HCT116 (cell line): ENCODE measurements around the gene ALDH16A1. TPM values are rescaled to one million over a fixed set of nuclear protein-coding genes. Genes with fewer than 3 reads are reported as not detected.

Source experiments
- ATAC-seq: fragments of 200-7000 bp; cut with Tn5 transposase; 2 replicates; pipeline ENCODE4 v1.9.1; 2020; ENCODE audit warnings: mild to moderate bottlenecking, moderate library complexity
- BruUV-seq: library from RNA; stranded (reverse); fragments of 400-500 nt; replicated peaks from 2 replicates; lab custom pipeline; 2021; lab: Mats Ljungman, UMichigan
- CTCF ChIA-PET: fragments of 300-600 bp; sonication (Branson Sonifier 250); formaldehyde crosslinking; loops from one replicate; lab custom pipeline; 2021; ENCODE audit warnings: antibody characterized with exemption; lab: Charles Lee
- POLR2A ChIA-PET: fragments of 300-600, 350-600 bp; sonication (Branson Sonifier 250); formaldehyde crosslinking; loops from one replicate; lab custom pipeline; 2021; ENCODE audit warnings: antibody characterized with exemption; lab: Charles Lee
- RAD21 ChIA-PET, 2 experiments: fragments of 300-600 bp; sonication (Branson Sonifier 250); formaldehyde crosslinking; loops; one replicate each; lab custom pipeline; 2023; ENCODE audit warnings: low total read pairs in 2 of 2; ENCODE audit not compliant: uncharacterized antibody in 2 of 2, unreplicated experiment in 2 of 2, low non-redundant PET in 1 of 2; lab: Charles Lee
- DNase-seq: peaks from one replicate; pipeline ENCODE4 v3.0.0-alpha.2; 2010; ENCODE audit warnings: low read depth, low spot score
- H2AFZ ChIP-seq: fragments of 200-600 bp; shearing (Covaris generic), sonication (generic); 2 replicates; pipeline ENCODE4 v1.6.1; 2017; ENCODE audit warnings: low read depth, mixed run types, mixed read lengths, antibody characterized with exemption, low read length; ENCODE audit not compliant: poor library complexity, severe bottlenecking
- H3K27ac ChIP-seq: 2 replicates; pipeline ENCODE4 v1.5.1; 2012; ENCODE audit warnings: low read depth, low read length
- H3K27me3 ChIP-seq: fragments of 200-600 bp; sonication (generic); 2 replicates; pipeline ENCODE4 v1.6.1; 2016; ENCODE audit warnings: mixed run types, low read length, mixed read lengths; ENCODE audit not compliant: insufficient read depth
- H3K36me3 ChIP-seq, 2 experiments: fragments of 200-500 bp in 1 of 2; fragments of 200-600 bp in 1 of 2; sonication (Bioruptor generic) in 1 of 2; sonication (generic) in 1 of 2; 2 replicates each; pipeline versions ENCODE4 v1.5.1 to v1.6.1; 2014 to 2016; ENCODE audit warnings: low read length in 2 of 2, inconsistent platforms in 1 of 2, mixed read lengths in 1 of 2, mixed run types in 1 of 2; ENCODE audit not compliant: insufficient read depth in 2 of 2, control insufficient read depth in 1 of 2
- H3K4me1 ChIP-seq, 2 experiments: fragments of 200-600 bp in 1 of 2; sonication (generic) in 1 of 2; 2 replicates each; pipeline versions ENCODE4 v1.5.1 to v1.6.1; 2012 to 2017; ENCODE audit warnings: low read length in 2 of 2, inconsistent platforms in 1 of 2, mild to moderate bottlenecking in 1 of 2, mixed read lengths in 1 of 2, mixed run types in 1 of 2, moderate library complexity in 1 of 2; ENCODE audit not compliant: insufficient read depth in 2 of 2, control insufficient read depth in 1 of 2
- H3K4me2 ChIP-seq: fragments of 200-600 bp; sonication (generic); 2 replicates; pipeline ENCODE4 v1.6.1; 2017; ENCODE audit warnings: mixed run types, low read length, mixed read lengths
- H3K4me3 ChIP-seq, 2 experiments: fragments of 200-600 bp in 1 of 2; sonication (generic) in 1 of 2; replicated peaks in 1 of 2; 2 replicates each; pipeline ENCODE4 v1.5.1; 2011 to 2016; ENCODE audit warnings: low read length in 2 of 2, control low read depth in 1 of 2, low read depth in 1 of 2, mild to moderate bottlenecking in 1 of 2, mixed read lengths in 1 of 2, mixed run types in 1 of 2
- H3K79me2 ChIP-seq: fragments of 200-600 bp; sonication (generic); 2 replicates; pipeline ENCODE4 v1.6.1; 2017; ENCODE audit warnings: mild to moderate bottlenecking, mixed run types, low read length, moderate library complexity, mixed read lengths; ENCODE audit not compliant: insufficient read depth
- H3K9ac ChIP-seq: fragments of 200-600 bp; sonication (generic); 2 replicates; pipeline ENCODE4 v1.6.1; 2016; ENCODE audit warnings: low read length, mixed read lengths
- H3K9me2 ChIP-seq: fragments of 200-600 bp; sonication (generic), shearing (Covaris generic); 2 replicates; pipeline ENCODE4 v1.6.1; 2017; ENCODE audit warnings: mixed run types, mild to moderate bottlenecking, moderate library complexity; ENCODE audit not compliant: insufficient read depth
- H3K9me3 ChIP-seq, 2 experiments: fragments of 200-500 bp in 1 of 2; fragments of 200-600 bp in 1 of 2; sonication (Bioruptor generic) in 1 of 2; sonication (generic) in 1 of 2; 2 replicates each; pipeline ENCODE4 v1.6.1; 2014 to 2017; ENCODE audit warnings: low read length in 2 of 2, mixed read lengths in 2 of 2, inconsistent platforms in 1 of 2, low read depth in 1 of 2, mild to moderate bottlenecking in 1 of 2, mixed run types in 1 of 2, moderate library complexity in 1 of 2; ENCODE audit not compliant: control insufficient read depth in 1 of 2, insufficient read depth in 1 of 2
- H4K20me1 ChIP-seq: fragments of 200-600 bp; sonication (generic), shearing (Covaris generic); 2 replicates; pipeline ENCODE4 v1.6.1; 2017; ENCODE audit warnings: mixed run types, mild to moderate bottlenecking, moderate library complexity; ENCODE audit not compliant: insufficient read depth
- ATF3 ChIP-seq: IDR thresholded peaks from 2 replicates; pipeline ENCODE4 v1.6.1; 2012
- CBX3 ChIP-seq: IDR thresholded peaks from 2 replicates; pipeline ENCODE4 v1.6.1; 2012; ENCODE audit warnings: low read depth
- CEBPB ChIP-seq: IDR thresholded peaks from 2 replicates; pipeline ENCODE4 v1.6.1; 2012; ENCODE audit warnings: low read depth
- EGR1 ChIP-seq: IDR thresholded peaks from 2 replicates; pipeline ENCODE4 v1.6.1; 2012; ENCODE audit warnings: low read depth
- ELF1 ChIP-seq: IDR thresholded peaks from 2 replicates; pipeline ENCODE4 v1.6.1; 2012; ENCODE audit warnings: low read depth, borderline replicate concordance
- EZH2 ChIP-seq: fragments of 200-600 bp; sonication (generic); IDR thresholded peaks from 2 replicates; pipeline ENCODE4 v1.6.1; 2017; ENCODE audit warnings: antibody characterized with exemption, mixed run types
- EZH2phosphoT487 ChIP-seq: fragments of 200-600 bp; IDR thresholded peaks from 2 replicates; pipeline ENCODE4 v1.6.1; 2018; ENCODE audit warnings: antibody characterized with exemption, borderline replicate concordance
- JUND ChIP-seq: IDR thresholded peaks from 2 replicates; pipeline ENCODE4 v1.6.1; 2012
- MAX ChIP-seq: IDR thresholded peaks from 2 replicates; pipeline ENCODE4 v1.6.1; 2012
- POLR2AphosphoS5 ChIP-seq: IDR thresholded peaks from 2 replicates; pipeline ENCODE4 v1.6.1; 2011; ENCODE audit warnings: mild to moderate bottlenecking, low read depth, low read length, moderate library complexity
- RAD21 ChIP-seq: IDR thresholded peaks from 2 replicates; pipeline ENCODE4 v1.6.1; 2012; ENCODE audit warnings: low read depth, mild to moderate bottlenecking
- SIN3A ChIP-seq: IDR thresholded peaks from 2 replicates; pipeline ENCODE4 v1.6.1; 2012; ENCODE audit warnings: low read depth
- SP1 ChIP-seq: IDR thresholded peaks from 2 replicates; pipeline ENCODE4 v1.6.1; 2012; ENCODE audit warnings: low read depth
- SRF ChIP-seq: IDR thresholded peaks from 2 replicates; pipeline ENCODE4 v1.6.1; 2012; ENCODE audit warnings: low read depth
- ZNF274 ChIP-seq: fragments of 200-500 bp; sonication (Bioruptor generic); IDR thresholded peaks from 2 replicates; pipeline ENCODE4 v1.6.1; 2014; ENCODE audit warnings: mild to moderate bottlenecking, low read depth, low read length, inconsistent platforms
- intact Hi-C: fragments of 100-400 bp; cut with micrococcal nuclease; formaldehyde crosslinking; loops from 2 replicates; pipeline ENCODE4 v1.10.0; 2022
- total RNA-seq: library from RNA; stranded (reverse); gene quantifications from one replicate; pipeline ENCODE4 v1.2.1, GENCODE V29; 2021; ENCODE audit not compliant: unreplicated experiment
- TF ChIP-seq, protein P1 (sequence below): IDR thresholded peaks from 2 replicates; pipeline ENCODE4 v1.6.1; 2011; ENCODE audit warnings: mild to moderate bottlenecking, low read length, moderate library complexity; ENCODE audit not compliant: insufficient replicate concordance; ENCODE audit errors: extremely low read depth
- TF ChIP-seq, protein P2 (sequence below), 3 experiments: fragments of 200-600 bp in 1 of 3; sonication (generic) in 1 of 3; IDR thresholded peaks in 2 of 3; conservative IDR thresholded peaks in 1 of 3; 2 replicates each; pipeline ENCODE4 v1.5.1; 2012 to 2017; ENCODE audit warnings: low read depth in 2 of 3, low read length in 2 of 3, antibody characterized with exemption in 1 of 3, borderline replicate concordance in 1 of 3, control low read depth in 1 of 3, mild to moderate bottlenecking in 1 of 3, mixed read lengths in 1 of 3, mixed run types in 1 of 3, moderate library complexity in 1 of 3; ENCODE audit not compliant: insufficient read depth in 1 of 3

Gene ALDH16A1
- total RNA-seq, 1 experiment from 2014 or later = 22.8 TPM

DNA sequence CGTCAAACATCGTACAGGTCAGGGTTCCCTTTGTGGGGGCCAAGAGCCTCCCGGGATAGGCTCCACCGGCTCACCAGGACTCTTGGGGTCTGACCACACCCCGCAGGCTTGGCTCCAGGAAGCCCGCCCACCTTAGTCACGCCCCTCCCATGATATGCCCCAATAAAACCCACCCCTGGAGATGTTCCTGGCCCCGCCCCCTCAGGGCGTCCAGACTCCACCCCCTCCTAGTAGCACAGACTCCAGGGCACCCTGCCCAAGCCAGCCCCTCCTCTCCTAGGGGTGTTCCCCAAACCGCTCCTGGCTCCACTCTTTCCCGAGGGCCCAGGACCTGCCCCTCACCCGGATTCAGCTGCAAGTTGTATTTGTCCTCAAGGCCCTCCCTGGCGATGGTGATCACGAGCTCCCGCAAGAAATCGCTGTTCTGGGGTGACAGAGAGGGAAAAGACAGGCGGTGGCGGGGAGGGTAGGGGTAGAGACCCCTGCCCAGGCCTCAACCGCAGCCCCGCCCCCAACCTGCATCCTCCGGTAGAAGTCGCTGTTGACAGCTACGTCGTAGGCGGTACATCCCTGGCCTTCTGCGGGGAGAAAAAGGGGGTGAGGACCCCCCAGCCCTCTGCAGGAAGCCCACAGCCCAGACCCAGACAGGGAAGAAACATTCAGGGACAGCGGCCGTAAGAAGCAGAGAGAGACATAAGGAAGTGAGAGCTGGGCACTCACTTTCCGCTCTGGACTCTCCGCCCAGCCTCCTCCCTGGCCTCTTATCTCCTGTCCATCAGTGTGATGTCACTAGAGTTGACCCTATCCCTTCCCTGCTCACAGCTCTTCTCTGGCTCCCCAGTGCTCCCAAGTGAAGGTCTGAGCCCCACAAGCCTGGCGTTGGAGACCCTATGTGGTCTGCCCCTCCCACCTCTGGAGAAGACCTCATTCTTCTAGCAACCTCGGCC, 5.3 kb upstream of the ALDH16A1 start (continued):
- TF ChIP-seq, protein P1, sequence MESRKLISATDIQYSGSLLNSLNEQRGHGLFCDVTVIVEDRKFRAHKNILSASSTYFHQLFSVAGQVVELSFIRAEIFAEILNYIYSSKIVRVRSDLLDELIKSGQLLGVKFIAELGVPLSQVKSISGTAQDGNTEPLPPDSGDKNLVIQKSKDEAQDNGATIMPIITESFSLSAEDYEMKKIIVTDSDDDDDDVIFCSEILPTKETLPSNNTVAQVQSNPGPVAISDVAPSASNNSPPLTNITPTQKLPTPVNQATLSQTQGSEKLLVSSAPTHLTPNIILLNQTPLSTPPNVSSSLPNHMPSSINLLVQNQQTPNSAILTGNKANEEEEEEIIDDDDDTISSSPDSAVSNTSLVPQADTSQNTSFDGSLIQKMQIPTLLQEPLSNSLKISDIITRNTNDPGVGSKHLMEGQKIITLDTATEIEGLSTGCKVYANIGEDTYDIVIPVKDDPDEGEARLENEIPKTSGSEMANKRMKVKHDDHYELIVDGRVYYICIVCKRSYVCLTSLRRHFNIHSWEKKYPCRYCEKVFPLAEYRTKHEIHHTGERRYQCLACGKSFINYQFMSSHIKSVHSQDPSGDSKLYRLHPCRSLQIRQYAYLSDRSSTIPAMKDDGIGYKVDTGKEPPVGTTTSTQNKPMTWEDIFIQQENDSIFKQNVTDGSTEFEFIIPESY = no peak
- no peak for TF ChIP-seq JUND
- no peak for TF ChIP-seq CBX3
- no peak for TF ChIP-seq RAD21
- TF ChIP-seq, protein P2, sequence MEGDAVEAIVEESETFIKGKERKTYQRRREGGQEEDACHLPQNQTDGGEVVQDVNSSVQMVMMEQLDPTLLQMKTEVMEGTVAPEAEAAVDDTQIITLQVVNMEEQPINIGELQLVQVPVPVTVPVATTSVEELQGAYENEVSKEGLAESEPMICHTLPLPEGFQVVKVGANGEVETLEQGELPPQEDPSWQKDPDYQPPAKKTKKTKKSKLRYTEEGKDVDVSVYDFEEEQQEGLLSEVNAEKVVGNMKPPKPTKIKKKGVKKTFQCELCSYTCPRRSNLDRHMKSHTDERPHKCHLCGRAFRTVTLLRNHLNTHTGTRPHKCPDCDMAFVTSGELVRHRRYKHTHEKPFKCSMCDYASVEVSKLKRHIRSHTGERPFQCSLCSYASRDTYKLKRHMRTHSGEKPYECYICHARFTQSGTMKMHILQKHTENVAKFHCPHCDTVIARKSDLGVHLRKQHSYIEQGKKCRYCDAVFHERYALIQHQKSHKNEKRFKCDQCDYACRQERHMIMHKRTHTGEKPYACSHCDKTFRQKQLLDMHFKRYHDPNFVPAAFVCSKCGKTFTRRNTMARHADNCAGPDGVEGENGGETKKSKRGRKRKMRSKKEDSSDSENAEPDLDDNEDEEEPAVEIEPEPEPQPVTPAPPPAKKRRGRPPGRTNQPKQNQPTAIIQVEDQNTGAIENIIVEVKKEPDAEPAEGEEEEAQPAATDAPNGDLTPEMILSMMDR (IDR thresholded peaks at IDR 0.05 in 2 of 3, conservative IDR thresholded peaks at IDR 0.05 in 1 of 3; ENCODE audit: borderline replicate concordance in 1 of 3, insufficient read depth in 1 of 3, low read depth in 2 of 3, low read length in 2 of 3) = no peak
- TF ChIP-seq MAX = no peak
- TF ChIP-seq ELF1 = no peak
- TF ChIP-seq POLR2AphosphoS5 = no peak; the same call in 1 of the 2 replicates

GRCh38 chr19:49448432-49448786, 4.6 kb upstream of the ALDH16A1 start:
- intact Hi-C loops = no loop called here
- ChIA-PET RAD21 (no interaction called here), POLR2A (no interaction called here), CTCF (no interaction called here)
- H2AFZ ChIP-seq = no peak overlapping the region
- no TSS peak for BruUV-seq
- H3K79me2 ChIP-seq = peaks cover 25% of the 10 kb centered on the region
- no peak overlapping the region; the same call in 1 of the 2 replicates for H3K27ac ChIP-seq
- H3K27me3 ChIP-seq = no peaks in the 10 kb centered on the region
- no peaks in the 10 kb centered on the region for H3K9me3 ChIP-seq
- no peaks in the 10 kb centered on the region for H4K20me1 ChIP-seq
- ATAC-seq (no peak), DNase-seq (no peak)
- H3K36me3 ChIP-seq = peaks cover 14 to 16% of the 10 kb centered on the region in 2 experiments; a peak in 2 of 4 replicates
- no peak overlapping the region for H3K9ac ChIP-seq
- H3K4me1 ChIP-seq = peaks cover 17 to 42% of the 10 kb centered on the region in 2 experiments; a peak in 3 of 4 replicates
- no peak overlapping the region for H3K4me3 ChIP-seq
- no peaks in the 10 kb centered on the region for H3K9me2 ChIP-seq
- no peak overlapping the region for H3K4me2 ChIP-seq
- no peak for TF ChIP-seq EGR1
- no peak for TF ChIP-seq EZH2phosphoT487
- no peak for TF ChIP-seq ELF1
- TF ChIP-seq CEBPB = no peak
- no peak for TF ChIP-seq EZH2
- no peak for TF ChIP-seq RAD21
- no peak for TF ChIP-seq SP1
- no peak for TF ChIP-seq SRF
- TF ChIP-seq ZNF274 = no peak
- TF ChIP-seq POLR2AphosphoS5 = no peak
- no peak for TF ChIP-seq JUND
- no peak for TF ChIP-seq SIN3A
- TF ChIP-seq ATF3 = no peak
